Panc1 (cell line): ENCODE data around the gene RALB.

Source experiments
- CTCF ChIP-seq: fragments of 450-650 bp; IDR thresholded peaks from 2 replicates; pipeline ENCODE4 v1.5.1; 2017; ENCODE audit warnings: mild to moderate bottlenecking
- POLR2AphosphoS5 ChIP-seq: IDR thresholded peaks from 2 replicates; pipeline ENCODE4 v1.6.1; 2012; ENCODE audit warnings: mild to moderate bottlenecking, low read depth, low read length, moderate library complexity
- TF ChIP-seq, protein P1 (sequence below), 2 experiments: IDR thresholded peaks; 2 replicates each; pipeline ENCODE4 v1.6.1; 2011 to 2012; ENCODE audit warnings: low read depth in 2 of 2, control low read depth in 1 of 2, low read length in 1 of 2, mild to moderate bottlenecking in 1 of 2, moderate library complexity in 1 of 2; ENCODE audit not compliant: insufficient read depth in 1 of 2

DNA sequence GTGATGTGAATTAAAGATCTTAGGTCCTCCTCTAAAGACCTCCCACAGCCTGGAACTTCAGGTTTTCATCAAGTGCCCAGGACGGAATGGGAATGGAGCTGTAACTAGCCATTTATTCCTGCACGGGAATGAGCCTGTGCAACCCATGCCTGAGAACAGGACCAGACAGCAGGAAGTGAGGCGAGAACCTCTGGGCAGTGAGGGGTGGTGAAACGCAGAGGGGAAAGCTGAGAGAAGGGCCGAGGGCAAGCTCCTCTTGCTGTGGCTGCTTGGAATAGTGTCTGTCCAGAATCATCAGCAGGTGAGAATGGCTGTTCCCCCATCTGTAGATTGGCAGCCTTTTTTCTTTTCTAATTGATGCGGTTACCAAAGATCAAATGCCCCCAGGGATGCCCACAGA, 4.8 kb upstream of the RALB start:
- TF ChIP-seq CTCF (no peak), POLR2AphosphoS5 (no peak)
- TF ChIP-seq, protein P1, sequence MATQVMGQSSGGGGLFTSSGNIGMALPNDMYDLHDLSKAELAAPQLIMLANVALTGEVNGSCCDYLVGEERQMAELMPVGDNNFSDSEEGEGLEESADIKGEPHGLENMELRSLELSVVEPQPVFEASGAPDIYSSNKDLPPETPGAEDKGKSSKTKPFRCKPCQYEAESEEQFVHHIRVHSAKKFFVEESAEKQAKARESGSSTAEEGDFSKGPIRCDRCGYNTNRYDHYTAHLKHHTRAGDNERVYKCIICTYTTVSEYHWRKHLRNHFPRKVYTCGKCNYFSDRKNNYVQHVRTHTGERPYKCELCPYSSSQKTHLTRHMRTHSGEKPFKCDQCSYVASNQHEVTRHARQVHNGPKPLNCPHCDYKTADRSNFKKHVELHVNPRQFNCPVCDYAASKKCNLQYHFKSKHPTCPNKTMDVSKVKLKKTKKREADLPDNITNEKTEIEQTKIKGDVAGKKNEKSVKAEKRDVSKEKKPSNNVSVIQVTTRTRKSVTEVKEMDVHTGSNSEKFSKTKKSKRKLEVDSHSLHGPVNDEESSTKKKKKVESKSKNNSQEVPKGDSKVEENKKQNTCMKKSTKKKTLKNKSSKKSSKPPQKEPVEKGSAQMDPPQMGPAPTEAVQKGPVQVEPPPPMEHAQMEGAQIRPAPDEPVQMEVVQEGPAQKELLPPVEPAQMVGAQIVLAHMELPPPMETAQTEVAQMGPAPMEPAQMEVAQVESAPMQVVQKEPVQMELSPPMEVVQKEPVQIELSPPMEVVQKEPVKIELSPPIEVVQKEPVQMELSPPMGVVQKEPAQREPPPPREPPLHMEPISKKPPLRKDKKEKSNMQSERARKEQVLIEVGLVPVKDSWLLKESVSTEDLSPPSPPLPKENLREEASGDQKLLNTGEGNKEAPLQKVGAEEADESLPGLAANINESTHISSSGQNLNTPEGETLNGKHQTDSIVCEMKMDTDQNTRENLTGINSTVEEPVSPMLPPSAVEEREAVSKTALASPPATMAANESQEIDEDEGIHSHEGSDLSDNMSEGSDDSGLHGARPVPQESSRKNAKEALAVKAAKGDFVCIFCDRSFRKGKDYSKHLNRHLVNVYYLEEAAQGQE (IDR thresholded peaks at IDR 0.05; ENCODE audit: insufficient read depth in 1 of 2, low read depth in 2 of 2, low read length in 1 of 2): no peak
